Neural cell (in vitro differentiated cells): ENCODE measurements around the gene TEKT5. TPM values are rescaled to one million over a fixed set of nuclear protein-coding genes. Genes with fewer than 3 reads are reported as not detected.

ENCODE experiments used
- H2AFZ ChIP-seq: fragments of 200-600, 300-800 bp; sonication (generic), shearing (Covaris generic); 2 replicates; pipeline ENCODE4 v1.6.0; 2014; ENCODE audit warnings: low read depth, mild to moderate bottlenecking, antibody characterized with exemption, low read length, moderate library complexity
- H3F3A ChIP-seq: fragments of 200-600 bp; shearing (Covaris generic); 2 replicates; pipeline ENCODE4 v1.6.1; 2016; ENCODE audit warnings: mild to moderate bottlenecking, moderate library complexity, mixed read lengths, antibody characterized with exemption, low read length; ENCODE audit not compliant: insufficient read depth, poor library complexity, severe bottlenecking
- H3K27ac ChIP-seq: fragments of 200-600, 300-800 bp; sonication (generic), shearing (Covaris generic); 2 replicates; pipeline ENCODE4 v1.5.1; 2014; ENCODE audit warnings: mild to moderate bottlenecking, low read length, moderate library complexity
- H3K27me3 ChIP-seq: fragments of 300-800, 200-600 bp; sonication (generic), shearing (Covaris generic); 2 replicates; pipeline ENCODE4 v1.6.0; 2014; ENCODE audit warnings: mild to moderate bottlenecking, low read depth, low read length, moderate library complexity; ENCODE audit not compliant: insufficient read depth
- H3K36me3 ChIP-seq: fragments of 300-800, 200-600 bp; sonication (generic), shearing (Covaris generic); 2 replicates; pipeline ENCODE4 v1.5.1; 2014; ENCODE audit warnings: mild to moderate bottlenecking, antibody characterized with exemption, low read length, moderate library complexity; ENCODE audit not compliant: insufficient read depth
- H3K4me2 ChIP-seq: fragments of 300-800, 200-600 bp; sonication (generic), shearing (Covaris generic); 2 replicates; pipeline ENCODE4 v1.6.0; 2014; ENCODE audit warnings: mild to moderate bottlenecking, low read length
- H3K4me3 ChIP-seq: fragments of 300-800, 200-600 bp; sonication (generic), shearing (Covaris generic); 2 replicates; pipeline ENCODE4 v1.5.1; 2014; ENCODE audit warnings: mild to moderate bottlenecking, low read length, moderate library complexity
- H3K79me2 ChIP-seq: fragments of 200-600 bp; shearing (Covaris generic); replicated peaks from 2 replicates; pipeline ENCODE4 v1.6.0; 2014; ENCODE audit warnings: mild to moderate bottlenecking, low read length, moderate library complexity; ENCODE audit not compliant: insufficient read depth
- H3K9ac ChIP-seq: fragments of 300-800, 200-600 bp; sonication (generic), shearing (Covaris generic); 2 replicates; pipeline ENCODE4 v1.6.1; 2016; ENCODE audit warnings: mild to moderate bottlenecking, low read length, mixed read lengths
- H3K9me2 ChIP-seq: fragments of 200-600 bp; shearing (Covaris generic); 2 replicates; pipeline ENCODE4 v1.6.1; 2016; ENCODE audit warnings: mild to moderate bottlenecking, low read length, mixed read lengths; ENCODE audit not compliant: insufficient read depth
- H3K9me3 ChIP-seq: fragments of 200-600, 300-800 bp; sonication (generic), shearing (Covaris generic); 2 replicates; pipeline ENCODE4 v1.6.1; 2016; ENCODE audit warnings: mild to moderate bottlenecking, mixed run types, low read length, moderate library complexity, mixed read lengths
- H4K20me1 ChIP-seq: fragments of 200-600 bp; shearing (Covaris generic); 2 replicates; pipeline ENCODE4 v1.6.1; 2016; ENCODE audit warnings: mild to moderate bottlenecking, mixed run types; ENCODE audit not compliant: insufficient read depth
- EP300 ChIP-seq: fragments of 450-650 bp; conservative IDR thresholded peaks from 2 replicates; pipeline ENCODE4 v1.6.1; 2014; ENCODE audit warnings: antibody characterized with exemption, mild to moderate bottlenecking, moderate library complexity; ENCODE audit not compliant: poor library complexity, severe bottlenecking
- EZH2 ChIP-seq: fragments of 200-600, 300-800 bp; shearing (Covaris generic), sonication (generic); IDR thresholded peaks from 2 replicates; pipeline ENCODE4 v1.6.1; 2014; ENCODE audit warnings: antibody characterized with exemption, low read length, borderline replicate concordance, mild to moderate bottlenecking; ENCODE audit not compliant: insufficient read depth, poor library complexity, severe bottlenecking
- MXI1 ChIP-seq: fragments of 450-650 bp; conservative IDR thresholded peaks from 2 replicates; pipeline ENCODE4 v1.6.1; 2014; ENCODE audit warnings: antibody characterized with exemption, mild to moderate bottlenecking; ENCODE audit not compliant: poor library complexity, severe bottlenecking
- POLR2AphosphoS5 ChIP-seq: IDR thresholded peaks from 2 replicates; pipeline ENCODE4 v1.6.1; 2012
- RAD21 ChIP-seq: fragments of 450-650 bp; conservative IDR thresholded peaks from 2 replicates; pipeline ENCODE4 v1.6.1; 2014; ENCODE audit warnings: antibody characterized with exemption, mild to moderate bottlenecking, moderate library complexity
- SMC3 ChIP-seq: fragments of 450-650 bp; conservative IDR thresholded peaks from 2 replicates; pipeline ENCODE4 v1.6.1; 2014; ENCODE audit warnings: antibody characterized with exemption, mild to moderate bottlenecking, moderate library complexity; ENCODE audit not compliant: poor library complexity
- TAF1 ChIP-seq: IDR thresholded peaks from 2 replicates; pipeline ENCODE4 v1.6.1; 2012; ENCODE audit warnings: low read depth
- polyA plus RNA-seq: library from polyadenylated mRNA; depleted of rRNA; stranded (reverse); fragments of >200 nt; gene quantifications from 2 replicates; pipeline ENCODE4 v1.2.3, GENCODE V29; 2014
- TF ChIP-seq, protein P1 (sequence below): fragments of 450-650 bp; IDR thresholded peaks from 2 replicates; pipeline ENCODE4 v1.5.1; 2014; ENCODE audit warnings: antibody characterized with exemption, mild to moderate bottlenecking, moderate library complexity; ENCODE audit not compliant: poor library complexity, severe bottlenecking
- TF ChIP-seq, protein P2 (sequence below): IDR thresholded peaks from 2 replicates; pipeline ENCODE4 v1.6.1; 2012; ENCODE audit warnings: borderline replicate concordance

Gene TEKT5
- polyA plus RNA-seq, 1 donor from 2014 or later, result not detected

DNA sequence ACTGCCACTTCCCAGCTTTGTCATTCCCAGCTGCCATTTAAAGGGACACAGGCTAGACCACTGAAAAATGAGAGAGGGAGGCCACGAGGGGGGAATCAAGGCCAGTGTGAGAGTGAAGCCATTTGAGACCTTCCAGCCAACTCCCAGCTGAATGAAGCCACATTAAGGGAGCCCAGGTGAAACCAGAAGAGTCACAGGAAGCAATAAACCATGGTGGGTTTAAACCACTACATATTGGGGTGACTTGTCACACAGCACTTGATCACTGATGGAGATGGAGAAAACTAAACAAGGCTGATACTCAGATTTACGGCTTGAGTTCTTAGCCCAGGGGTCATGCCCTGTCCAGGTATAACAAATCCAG lies 46.1 kb upstream of the TEKT5 start:
- Histone ChIP-seq H3K4me2 (no peak overlapping the region), H3K79me2 (no peaks in the 10 kb centered on the region), H3K27me3 (no peaks in the 10 kb centered on the region), H3K36me3 (no peaks in the 10 kb centered on the region), H3K9ac (no peak overlapping the region), H3K9me3 (no peaks in the 10 kb centered on the region), H3F3A (peaks cover 2% of the 10 kb centered on the region), H4K20me1 (no peaks in the 10 kb centered on the region), H3K27ac (no peak overlapping the region), H2AFZ (no peak overlapping the region), H3K4me3 (no peak overlapping the region), H3K9me2 (no peaks in the 10 kb centered on the region)
- TF ChIP-seq SMC3 (no peak), TAF1 (no peak), EP300 (no peak), EZH2 (no peak), POLR2AphosphoS5 (no peak)
- TF ChIP-seq, protein P1, sequence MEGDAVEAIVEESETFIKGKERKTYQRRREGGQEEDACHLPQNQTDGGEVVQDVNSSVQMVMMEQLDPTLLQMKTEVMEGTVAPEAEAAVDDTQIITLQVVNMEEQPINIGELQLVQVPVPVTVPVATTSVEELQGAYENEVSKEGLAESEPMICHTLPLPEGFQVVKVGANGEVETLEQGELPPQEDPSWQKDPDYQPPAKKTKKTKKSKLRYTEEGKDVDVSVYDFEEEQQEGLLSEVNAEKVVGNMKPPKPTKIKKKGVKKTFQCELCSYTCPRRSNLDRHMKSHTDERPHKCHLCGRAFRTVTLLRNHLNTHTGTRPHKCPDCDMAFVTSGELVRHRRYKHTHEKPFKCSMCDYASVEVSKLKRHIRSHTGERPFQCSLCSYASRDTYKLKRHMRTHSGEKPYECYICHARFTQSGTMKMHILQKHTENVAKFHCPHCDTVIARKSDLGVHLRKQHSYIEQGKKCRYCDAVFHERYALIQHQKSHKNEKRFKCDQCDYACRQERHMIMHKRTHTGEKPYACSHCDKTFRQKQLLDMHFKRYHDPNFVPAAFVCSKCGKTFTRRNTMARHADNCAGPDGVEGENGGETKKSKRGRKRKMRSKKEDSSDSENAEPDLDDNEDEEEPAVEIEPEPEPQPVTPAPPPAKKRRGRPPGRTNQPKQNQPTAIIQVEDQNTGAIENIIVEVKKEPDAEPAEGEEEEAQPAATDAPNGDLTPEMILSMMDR, result no peak

DNA sequence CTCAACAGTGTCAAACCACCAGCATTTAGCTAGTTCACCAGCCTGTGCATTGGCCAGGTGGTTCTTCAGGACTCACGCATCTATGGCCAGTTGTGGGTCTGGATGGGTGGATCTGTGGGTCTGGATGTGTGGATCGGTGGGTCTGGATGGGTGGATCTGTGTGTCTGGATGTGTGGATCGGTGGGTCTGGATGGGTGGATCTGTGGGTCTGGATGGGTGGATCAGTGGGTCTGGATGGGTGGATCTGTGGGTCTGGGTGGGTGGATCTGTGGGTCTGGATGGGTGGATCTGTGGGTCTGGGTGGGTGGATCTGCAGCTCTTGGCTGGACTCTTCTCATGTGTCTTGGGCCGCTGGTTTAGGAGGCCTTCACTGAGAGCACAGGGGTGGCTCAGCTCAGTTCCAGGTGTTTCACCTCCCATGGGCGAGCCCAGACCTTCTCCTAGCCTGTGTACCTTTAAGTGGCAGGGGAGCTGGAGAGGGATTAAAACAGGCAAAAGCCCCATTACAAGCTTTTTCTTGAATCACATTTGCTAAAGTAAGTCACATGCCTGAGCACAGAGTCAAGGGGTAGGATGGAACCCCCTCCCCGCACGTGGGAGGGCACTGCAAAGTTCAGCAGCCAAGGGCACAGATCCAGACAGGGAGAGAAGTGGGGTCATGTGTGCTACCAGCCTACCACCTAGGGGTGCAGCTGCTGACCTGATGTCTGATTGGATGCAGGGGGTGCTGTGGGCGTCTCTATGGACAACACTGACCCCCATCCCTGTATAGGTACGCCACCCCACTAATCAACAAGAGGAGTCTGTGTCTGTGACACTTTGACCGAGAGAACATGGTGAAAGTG lies 45.5 kb upstream of the TEKT5 start:
- Histone ChIP-seq H3K27me3 (no peaks in the 10 kb centered on the region), H3K9ac (no peak overlapping the region), H3K27ac (no peak overlapping the region), H3F3A (peaks cover 2% of the 10 kb centered on the region), H3K9me3 (no peaks in the 10 kb centered on the region), H3K4me2 (no peak overlapping the region), H3K79me2 (no peaks in the 10 kb centered on the region), H3K9me2 (no peaks in the 10 kb centered on the region), H2AFZ (no peak overlapping the region), H3K36me3 (no peaks in the 10 kb centered on the region), H4K20me1 (no peaks in the 10 kb centered on the region), H3K4me3 (no peak overlapping the region)
- TF ChIP-seq, protein P1, result no peak
- TF ChIP-seq, protein P2, sequence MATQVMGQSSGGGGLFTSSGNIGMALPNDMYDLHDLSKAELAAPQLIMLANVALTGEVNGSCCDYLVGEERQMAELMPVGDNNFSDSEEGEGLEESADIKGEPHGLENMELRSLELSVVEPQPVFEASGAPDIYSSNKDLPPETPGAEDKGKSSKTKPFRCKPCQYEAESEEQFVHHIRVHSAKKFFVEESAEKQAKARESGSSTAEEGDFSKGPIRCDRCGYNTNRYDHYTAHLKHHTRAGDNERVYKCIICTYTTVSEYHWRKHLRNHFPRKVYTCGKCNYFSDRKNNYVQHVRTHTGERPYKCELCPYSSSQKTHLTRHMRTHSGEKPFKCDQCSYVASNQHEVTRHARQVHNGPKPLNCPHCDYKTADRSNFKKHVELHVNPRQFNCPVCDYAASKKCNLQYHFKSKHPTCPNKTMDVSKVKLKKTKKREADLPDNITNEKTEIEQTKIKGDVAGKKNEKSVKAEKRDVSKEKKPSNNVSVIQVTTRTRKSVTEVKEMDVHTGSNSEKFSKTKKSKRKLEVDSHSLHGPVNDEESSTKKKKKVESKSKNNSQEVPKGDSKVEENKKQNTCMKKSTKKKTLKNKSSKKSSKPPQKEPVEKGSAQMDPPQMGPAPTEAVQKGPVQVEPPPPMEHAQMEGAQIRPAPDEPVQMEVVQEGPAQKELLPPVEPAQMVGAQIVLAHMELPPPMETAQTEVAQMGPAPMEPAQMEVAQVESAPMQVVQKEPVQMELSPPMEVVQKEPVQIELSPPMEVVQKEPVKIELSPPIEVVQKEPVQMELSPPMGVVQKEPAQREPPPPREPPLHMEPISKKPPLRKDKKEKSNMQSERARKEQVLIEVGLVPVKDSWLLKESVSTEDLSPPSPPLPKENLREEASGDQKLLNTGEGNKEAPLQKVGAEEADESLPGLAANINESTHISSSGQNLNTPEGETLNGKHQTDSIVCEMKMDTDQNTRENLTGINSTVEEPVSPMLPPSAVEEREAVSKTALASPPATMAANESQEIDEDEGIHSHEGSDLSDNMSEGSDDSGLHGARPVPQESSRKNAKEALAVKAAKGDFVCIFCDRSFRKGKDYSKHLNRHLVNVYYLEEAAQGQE, result no peak
- TF ChIP-seq RAD21 (no peak), POLR2AphosphoS5 (no peak), EP300 (no peak), SMC3 (no peak), MXI1 (no peak), TAF1 (no peak), EZH2 (no peak)
